Measurements from ENCODE around the gene PHLDA1.

PHLDA1 gene

DNA sequence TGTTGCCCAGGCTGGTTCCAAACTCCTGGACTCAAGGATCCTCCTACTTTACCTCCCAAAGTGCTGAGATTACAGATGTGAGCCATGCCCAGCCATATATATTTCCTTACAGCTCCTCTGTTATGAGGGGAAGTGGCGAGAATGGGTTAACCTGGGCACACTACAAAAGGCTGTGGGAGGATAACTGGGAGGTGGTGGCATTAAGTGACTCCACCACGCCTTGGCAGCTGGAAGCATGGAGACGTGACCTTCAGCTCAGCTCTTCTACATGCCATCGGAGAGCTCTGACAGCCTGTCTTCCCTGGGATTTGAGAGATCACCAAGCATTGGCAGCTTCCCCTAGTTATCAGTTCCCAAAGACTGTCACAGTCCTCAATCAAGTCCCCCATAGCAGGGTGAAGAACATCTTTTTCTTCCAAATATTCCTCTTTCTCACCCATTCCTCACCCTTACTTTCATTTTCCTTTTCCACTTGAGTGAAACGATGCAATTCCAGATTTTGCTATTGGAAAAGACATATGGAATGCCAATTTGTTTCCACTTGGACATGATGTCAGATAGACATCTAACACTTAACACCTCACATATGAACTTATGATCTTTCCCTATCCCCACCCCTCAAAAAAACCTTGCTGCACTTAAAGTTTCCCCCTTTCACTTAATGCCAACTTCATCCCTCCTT is 48.5 kb downstream of the PHLDA1 start:
- no peak overlapping the region for H3K4me3 ChIP-seq (ENCODE audit: low read depth in 1 of 2, low read length in 1 of 2)
- H3K9me3 ChIP-seq = no peaks in the 10 kb centered on the region
- H3K27ac ChIP-seq = no peak overlapping the region
- H3K36me3 ChIP-seq = no peaks in the 10 kb centered on the region
- TF ChIP-seq, protein P1, sequence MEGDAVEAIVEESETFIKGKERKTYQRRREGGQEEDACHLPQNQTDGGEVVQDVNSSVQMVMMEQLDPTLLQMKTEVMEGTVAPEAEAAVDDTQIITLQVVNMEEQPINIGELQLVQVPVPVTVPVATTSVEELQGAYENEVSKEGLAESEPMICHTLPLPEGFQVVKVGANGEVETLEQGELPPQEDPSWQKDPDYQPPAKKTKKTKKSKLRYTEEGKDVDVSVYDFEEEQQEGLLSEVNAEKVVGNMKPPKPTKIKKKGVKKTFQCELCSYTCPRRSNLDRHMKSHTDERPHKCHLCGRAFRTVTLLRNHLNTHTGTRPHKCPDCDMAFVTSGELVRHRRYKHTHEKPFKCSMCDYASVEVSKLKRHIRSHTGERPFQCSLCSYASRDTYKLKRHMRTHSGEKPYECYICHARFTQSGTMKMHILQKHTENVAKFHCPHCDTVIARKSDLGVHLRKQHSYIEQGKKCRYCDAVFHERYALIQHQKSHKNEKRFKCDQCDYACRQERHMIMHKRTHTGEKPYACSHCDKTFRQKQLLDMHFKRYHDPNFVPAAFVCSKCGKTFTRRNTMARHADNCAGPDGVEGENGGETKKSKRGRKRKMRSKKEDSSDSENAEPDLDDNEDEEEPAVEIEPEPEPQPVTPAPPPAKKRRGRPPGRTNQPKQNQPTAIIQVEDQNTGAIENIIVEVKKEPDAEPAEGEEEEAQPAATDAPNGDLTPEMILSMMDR (IDR thresholded peaks at IDR 0.05) = no peak
- no peaks in the 10 kb centered on the region for H3K27me3 ChIP-seq
- no peaks in the 10 kb centered on the region for H3K4me1 ChIP-seq (ENCODE audit: control insufficient read depth in 1 of 2, insufficient read depth in 1 of 2, low read depth in 1 of 2, low read length in 1 of 2)

DNA sequence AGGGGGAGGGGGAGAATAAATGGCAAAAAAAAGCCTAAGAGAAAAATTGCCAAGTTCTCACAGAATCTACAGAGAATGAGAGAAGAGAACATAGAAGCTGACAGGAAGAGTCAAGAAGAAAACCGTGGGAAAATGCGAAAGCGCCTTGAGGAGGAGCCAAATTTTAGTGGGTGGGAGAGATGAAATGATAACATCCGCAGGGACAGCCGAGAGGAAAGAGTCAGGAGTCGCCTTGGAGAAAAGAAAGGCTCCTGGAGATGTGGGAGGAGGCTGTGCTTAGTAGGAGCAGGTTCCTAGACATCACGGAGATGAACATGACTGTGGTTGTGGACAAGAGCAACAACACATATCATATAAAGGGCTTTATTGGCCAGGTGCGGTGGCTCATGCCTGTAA is 49.4 kb downstream of the PHLDA1 start:
- Histone ChIP-seq H3K36me3 (no peaks in the 10 kb centered on the region), H3K4me1 (ENCODE audit: control insufficient read depth in 1 of 2, insufficient read depth in 1 of 2, low read depth in 1 of 2, low read length in 1 of 2) (no peaks in the 10 kb centered on the region), H3K27ac (no peak overlapping the region), H3K4me3 (ENCODE audit: low read depth in 1 of 2, low read length in 1 of 2) (no peak overlapping the region), H3K9me3 (no peaks in the 10 kb centered on the region), H3K27me3 (no peaks in the 10 kb centered on the region)
- TF ChIP-seq, protein P1 (IDR thresholded peaks at IDR 0.05) = no peak

DNA sequence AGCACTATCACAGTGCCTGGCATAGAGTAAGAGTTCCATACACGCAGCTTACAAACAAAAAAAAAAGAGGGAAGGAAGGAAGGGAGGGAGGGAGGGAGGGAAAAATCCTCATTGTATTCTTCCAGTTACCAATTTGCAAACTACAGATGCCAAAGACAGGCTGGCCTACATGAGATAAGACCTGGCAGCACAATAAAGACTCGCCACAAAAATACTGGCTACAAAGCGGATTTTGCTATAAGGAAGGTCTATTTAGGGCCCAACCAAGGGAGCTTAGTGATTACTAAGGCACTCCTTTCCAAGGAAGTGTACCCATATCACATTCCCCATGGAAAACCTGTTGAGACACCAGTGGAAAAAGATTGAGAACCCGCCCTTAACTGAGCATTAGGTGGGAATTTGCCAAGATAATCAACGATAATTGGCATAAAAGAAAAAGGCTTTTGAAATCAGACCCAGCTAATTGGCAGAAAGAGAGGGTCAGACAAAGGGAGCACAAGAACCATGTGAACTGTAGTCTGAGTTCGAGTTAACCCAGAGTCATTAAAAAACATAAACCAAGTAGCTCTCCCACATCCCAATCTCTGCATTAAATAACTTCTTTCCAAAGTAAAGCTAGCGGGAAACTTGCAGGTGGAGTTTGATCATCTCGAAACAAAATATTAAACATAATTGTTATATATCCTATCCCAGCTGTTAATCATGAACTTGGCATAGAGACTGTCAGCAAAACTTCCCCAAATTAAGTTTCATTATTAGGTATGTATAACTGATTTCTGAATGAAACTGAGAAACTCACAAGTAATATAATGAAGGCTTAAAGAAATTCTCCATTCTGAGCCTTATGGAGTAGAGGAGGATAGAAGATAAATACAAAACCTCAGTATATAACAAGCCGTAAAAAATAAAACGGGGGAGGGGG is 50.1 kb downstream of the PHLDA1 start:
- no peak overlapping the region for H3K4me3 ChIP-seq (ENCODE audit: low read depth in 1 of 2, low read length in 1 of 2)
- TF ChIP-seq, protein P1 (IDR thresholded peaks at IDR 0.05) = no peak

DNA sequence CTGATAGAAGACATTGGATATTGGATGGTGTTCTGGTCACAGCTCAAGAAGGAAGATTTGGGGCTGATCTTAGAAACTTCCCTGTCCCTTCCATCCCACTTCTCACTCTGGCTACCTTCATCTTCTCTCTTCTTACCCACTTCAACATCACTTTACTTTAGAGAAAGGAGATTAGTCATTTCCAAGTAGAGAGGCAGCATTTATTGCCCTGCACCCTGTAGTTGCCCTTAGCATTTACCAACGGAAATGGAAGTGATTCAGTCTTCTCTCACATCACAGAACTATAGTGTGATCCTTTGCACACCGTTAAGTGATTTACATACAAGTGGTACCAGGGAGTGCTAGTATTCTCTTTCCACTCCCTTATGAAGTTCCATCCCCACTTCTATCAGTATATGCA is 52.4 kb downstream of the PHLDA1 start:
- Histone ChIP-seq H3K4me3 (ENCODE audit: low read depth in 1 of 2, low read length in 1 of 2) (no peak overlapping the region), H3K27me3 (no peaks in the 10 kb centered on the region), H3K36me3 (no peaks in the 10 kb centered on the region), H3K27ac (no peak overlapping the region), H3K4me1 (ENCODE audit: control insufficient read depth in 1 of 2, insufficient read depth in 1 of 2, low read depth in 1 of 2, low read length in 1 of 2) (no peaks in the 10 kb centered on the region), H3K9me3 (no peaks in the 10 kb centered on the region)
- TF ChIP-seq, protein P1 (IDR thresholded peaks at IDR 0.05) = no peak

More for the DNA sequence above, 50.1 kb downstream of the PHLDA1 start:
- H3K9me3 ChIP-seq = no peaks in the 10 kb centered on the region
- H3K27me3 ChIP-seq = no peaks in the 10 kb centered on the region
- no peaks in the 10 kb centered on the region for H3K4me1 ChIP-seq (ENCODE audit: control insufficient read depth in 1 of 2, insufficient read depth in 1 of 2, low read depth in 1 of 2, low read length in 1 of 2)
- no peak overlapping the region for H3K27ac ChIP-seq
- H3K36me3 ChIP-seq = no peaks in the 10 kb centered on the region

DNA sequence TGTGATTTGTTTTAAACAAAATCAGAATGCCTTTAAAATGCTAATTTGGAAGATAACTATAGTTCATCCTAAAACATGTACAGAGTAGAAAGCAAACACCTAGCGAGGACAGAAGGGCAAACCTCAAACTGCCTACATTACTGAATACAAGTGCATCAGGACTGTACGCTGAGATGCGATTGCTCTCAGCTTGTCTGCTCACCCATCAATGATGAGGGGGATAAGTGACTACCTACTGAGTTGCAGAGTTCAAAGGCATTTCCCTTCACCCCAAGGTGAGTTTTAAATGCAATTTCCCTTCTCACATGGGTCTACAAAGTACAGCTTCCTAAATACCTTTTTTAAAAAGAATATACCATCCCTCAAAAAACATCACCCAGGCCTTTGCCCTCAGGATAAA is 52.9 kb downstream of the PHLDA1 start:
- Histone ChIP-seq H3K4me3 (ENCODE audit: low read depth in 1 of 2, low read length in 1 of 2) (no peak overlapping the region), H3K36me3 (no peaks in the 10 kb centered on the region), H3K4me1 (ENCODE audit: control insufficient read depth in 1 of 2, insufficient read depth in 1 of 2, low read depth in 1 of 2, low read length in 1 of 2) (no peaks in the 10 kb centered on the region), H3K9me3 (no peaks in the 10 kb centered on the region), H3K27me3 (no peaks in the 10 kb centered on the region), H3K27ac (no peak overlapping the region)
- TF ChIP-seq, protein P1 (IDR thresholded peaks at IDR 0.05) = no peak
